Activated CD4-positive, CD25-positive, alpha-beta regulatory T cell treated with anti-CD3 and anti-CD28 coated beads, Interleukin-2, amount 50 U/mL, for 16 hours (primary cell): ENCODE measurements around the gene SPAAR.
"Not testable (repeated sequence)": the region's sequence is repeated elsewhere in the genome, so short reads cannot be mapped to it uniquely, and the experiment has no call there.

Experiments used
- DNase-seq: peaks from one replicate; pipeline ENCODE4 v3.0.0-alpha.2; 2020; ENCODE audit warnings: low read depth, low spot score

SPAAR gene, protein sequence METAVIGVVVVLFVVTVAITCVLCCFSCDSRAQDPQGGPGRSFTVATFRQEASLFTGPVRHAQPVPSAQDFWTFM

DNA sequence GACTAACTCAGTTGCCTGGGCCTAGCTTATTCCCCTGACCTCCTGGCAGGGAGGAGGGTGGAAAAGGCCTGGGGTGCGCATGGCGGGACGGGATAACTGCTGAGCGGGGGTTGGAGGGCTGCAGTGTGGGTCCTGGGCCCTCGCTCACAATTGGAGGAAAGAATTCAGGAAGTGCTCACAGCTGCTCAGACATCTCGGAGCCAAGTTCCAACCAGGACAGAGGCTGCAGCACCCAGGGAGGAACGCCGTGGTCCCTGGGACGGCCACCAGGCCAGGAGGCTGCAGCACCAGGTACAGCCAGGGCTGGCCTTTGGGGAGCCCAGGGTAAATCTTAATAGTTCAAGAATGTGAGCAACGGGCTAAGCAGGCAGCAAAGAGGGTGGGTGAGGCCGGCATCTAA is at the start of gene SPAAR:
SPAAR (plus strand) TSS at position 217 of the 400 bp plus-strand sequence. CDS start 974 bp downstream, outside the sequence.
- no peak for DNase-seq

DNA sequence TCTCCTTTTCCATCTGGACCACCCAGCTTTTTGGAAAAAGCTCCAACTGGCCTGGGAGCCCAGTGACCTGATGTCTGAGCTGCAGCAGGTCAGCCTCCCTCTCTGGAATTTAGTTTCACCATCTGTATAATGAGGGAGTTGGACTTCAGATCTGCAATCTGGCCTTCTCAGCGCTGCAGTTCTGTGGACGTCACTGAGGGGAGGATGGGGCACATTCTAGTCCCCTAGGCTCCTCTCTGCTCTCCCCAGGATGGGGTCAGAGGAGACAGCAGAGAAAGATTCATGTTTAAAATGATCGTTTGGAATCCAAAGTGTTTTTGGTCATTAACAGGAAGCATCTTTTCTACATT is 49.3 kb upstream of the SPAAR start:
- no peak for DNase-seq

DNA sequence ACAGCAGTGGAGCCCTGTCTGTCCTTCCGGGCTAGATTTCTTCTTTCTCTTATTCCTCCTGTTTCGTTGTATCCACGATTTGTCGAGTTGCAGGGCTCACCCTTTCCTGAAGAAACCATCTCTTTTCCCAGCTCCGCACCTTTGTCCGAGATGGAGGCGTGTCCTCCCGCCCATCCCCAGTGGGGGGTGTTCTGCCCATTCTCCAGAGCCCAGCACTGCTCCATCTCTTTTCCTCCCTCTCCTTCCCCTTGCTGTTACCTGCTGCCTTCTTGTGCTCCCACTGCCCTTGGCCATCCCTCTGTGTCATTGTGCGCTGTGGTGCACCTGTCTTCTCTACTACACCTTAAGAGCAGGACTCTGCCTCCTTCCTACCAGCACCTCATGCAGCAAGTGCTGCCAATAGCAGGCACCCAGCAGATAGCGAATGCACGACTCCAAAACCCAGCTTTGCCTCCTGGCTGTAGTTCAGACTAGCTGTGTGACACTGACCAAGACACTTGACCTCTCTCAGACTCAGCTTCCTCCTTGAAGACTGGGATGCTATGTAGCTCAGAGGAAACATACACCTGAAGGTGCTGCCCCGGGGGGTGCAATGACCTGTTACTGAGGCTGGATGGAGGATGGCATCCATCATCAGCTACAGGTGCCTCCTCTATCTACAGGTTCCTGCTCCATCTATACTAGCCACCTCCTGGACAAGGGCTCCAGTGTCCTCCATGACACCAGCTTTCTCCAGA is 48.0 kb upstream of the SPAAR start:
- DNase-seq, result no peak

DNA sequence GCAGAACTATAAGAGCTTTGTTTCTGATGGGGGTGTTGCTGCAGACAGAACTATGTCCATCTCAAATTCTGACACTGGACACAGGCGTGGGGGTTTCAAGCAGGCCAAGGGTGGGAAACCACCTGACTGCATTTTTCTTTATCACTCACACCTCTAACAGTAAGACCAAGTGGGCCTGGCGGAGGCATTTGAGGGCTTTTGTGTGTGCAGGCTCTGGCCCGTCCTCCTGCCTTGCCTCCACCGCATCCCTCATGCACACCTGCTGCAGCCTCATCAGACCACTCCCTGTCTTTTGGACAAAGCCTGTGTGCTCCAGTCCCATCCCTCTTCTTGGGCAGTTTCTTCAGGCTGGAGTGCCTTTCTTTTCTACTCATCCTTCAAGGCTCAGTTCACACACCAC is 47.0 kb upstream of the SPAAR start:
- DNase-seq, result no peak

DNA sequence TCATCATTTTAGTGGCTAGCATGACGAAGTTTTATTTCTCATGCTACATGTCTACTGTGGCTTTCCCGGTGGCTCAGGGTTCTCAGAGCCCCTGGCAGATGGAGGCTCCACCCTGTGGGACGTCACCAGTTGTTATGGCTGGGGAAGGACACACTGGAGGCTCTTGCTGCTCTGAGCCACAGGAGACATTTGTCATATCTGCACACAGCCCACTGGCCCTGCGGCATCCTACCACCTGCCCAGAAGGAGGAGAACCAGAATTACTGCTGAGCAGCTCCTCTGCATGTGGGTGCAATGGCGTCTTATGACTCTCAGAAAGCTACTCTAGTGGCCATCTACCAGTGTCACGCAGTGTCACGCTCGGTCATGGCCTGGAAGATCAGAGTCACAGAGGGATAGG is 45.7 kb upstream of the SPAAR start:
- DNase-seq, result no peak

DNA sequence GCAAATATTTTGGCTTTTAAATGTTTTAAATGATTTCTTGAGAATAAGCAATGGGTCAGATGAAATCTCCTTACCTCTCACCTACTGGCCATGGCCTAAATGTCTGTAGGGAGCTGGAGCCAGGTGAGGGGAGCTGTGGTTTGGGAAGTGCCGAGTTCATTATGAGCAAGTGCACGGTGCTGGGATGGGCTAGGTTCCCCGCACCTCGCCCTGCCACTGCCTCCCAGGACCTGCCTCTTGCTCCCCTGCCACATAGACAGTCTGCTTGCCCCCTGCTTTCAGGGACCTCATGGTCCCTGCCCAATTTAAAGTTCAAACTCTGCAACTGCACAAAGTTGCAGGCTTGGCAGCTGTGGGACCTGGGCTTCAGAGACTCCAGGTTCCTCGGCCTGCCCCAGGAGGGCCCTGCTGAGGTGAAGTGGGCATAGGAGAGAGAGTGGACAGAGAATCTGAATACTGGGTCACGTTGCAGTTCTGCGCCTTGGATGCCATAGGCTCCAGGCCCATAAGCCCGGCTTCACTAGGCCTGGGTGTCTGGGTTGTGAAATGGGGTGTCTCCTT is 44.5 kb upstream of the SPAAR start:
- no peak for DNase-seq

DNA sequence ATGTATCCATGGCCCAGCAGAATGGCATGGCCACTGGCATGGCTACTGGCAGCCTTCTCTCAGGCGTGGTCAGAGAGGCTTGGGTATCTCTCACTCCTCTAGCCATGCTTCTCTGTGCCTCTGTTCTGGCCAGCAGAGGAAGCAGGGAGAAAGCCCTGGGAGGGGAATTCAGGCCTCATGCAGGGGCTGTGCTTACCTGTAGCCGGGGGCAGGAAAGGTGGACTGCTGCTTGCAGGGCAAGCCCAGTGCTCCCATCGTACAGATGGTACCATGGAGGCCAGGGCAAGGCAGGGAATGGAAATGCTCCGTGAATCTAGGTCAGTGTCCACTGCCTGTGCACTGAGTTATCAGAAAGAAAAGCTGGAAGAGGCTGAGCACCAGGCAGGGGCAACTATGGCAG is 41.8 kb upstream of the SPAAR start:
- DNase-seq, result no peak

DNA sequence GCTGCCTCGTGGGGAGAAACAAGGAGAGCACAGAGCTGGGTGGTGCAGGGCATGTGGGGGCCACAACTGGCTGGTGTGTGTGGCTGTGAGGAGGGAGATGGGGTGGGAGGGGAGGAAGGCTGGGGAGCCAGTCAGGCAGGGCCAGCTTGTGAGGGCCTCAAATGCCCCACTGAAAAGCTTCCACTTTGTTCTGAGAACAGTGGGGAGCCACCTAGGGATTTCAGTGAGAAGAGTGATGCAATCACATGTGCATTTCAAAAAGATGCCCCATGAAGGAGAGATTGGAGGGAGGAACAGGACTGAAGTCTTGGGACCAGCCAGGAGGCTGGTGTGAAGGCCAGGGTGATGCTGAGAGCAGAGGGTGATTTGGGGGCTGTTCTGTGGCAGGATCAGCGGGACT is 40.4 kb upstream of the SPAAR start:
- no peak for DNase-seq

DNA sequence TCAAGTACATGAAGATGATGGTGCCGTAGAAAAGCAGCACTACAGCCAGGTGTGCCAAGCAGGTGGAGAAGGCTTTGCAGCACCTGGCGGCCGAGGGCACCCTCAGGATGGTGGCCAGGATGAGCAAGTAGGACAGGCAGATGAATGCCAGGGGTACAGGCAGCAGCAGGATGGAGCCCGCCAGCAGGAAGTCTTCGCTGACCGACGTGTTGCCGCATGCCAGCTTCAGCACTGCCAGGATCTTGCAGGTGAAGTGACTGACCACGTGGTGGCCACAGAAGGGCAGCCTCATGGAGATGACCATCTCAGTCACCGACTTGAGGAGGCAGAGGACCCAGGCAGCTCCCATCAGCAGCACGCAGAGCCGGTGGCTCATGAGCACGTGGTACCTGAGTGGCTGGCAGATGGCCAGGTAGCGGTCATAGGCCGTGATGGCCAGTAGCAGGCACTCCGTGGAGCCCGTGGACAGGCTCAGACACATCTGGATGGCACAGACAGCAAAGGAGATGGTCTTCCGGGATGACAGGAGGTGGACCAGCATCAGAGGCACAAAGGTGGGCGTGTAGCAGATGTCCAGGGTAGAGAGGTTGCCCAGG is 39.6 kb upstream of the SPAAR start:
- no peak for DNase-seq

DNA sequence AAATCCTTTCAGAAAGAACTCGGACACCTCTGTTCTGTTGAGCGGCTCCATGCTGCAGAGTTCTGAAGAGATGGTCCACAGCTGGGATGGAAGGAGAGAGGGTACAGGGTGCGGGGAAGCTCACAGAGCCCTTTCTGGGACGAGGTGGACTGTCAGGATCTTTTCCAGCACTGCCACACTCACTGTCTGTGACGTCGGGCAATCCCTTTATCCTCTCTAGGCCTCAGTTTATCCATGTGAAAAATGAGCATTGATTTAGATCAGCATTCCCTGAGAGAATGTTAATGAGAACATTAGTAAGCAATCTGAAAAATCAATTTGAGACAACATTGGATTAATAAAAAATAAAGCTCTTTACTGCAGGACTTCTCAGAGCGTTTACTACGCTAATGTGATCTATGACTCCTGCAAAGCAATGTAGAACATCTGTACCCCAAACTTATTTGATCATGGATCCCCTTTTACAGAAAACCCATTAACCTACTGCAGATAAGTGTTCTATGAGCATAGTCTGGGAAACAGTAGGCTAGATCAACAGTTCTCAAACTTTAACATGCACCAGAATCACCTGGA is 38.9 kb upstream of the SPAAR start, which contains the start of gene OR13J1:
OR13J1 (minus strand) TSS at position 51 of the 573 bp plus-strand sequence; CDS start at position 51, 0 bp downstream.
- DNase-seq, result no peak

DNA sequence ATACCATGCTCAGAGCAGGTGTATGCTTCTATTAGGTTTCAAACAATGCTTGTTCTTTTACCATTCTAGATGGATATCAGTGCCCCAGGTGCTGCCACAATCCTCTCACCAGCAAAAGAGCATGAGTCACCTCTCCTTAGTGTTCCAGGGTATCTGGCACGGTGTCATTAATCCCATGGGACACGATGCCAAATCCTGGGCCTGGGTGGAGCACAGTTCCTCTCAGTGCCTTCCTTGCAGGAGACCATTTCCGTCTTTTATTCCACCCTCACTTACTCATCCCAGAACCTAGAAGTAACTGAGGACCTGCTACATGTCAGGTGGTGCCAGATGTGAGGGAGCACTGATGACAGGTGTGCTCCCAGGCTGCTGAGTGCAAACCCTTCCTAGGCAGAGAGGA is 37.7 kb upstream of the SPAAR start:
- no peak for DNase-seq

DNA sequence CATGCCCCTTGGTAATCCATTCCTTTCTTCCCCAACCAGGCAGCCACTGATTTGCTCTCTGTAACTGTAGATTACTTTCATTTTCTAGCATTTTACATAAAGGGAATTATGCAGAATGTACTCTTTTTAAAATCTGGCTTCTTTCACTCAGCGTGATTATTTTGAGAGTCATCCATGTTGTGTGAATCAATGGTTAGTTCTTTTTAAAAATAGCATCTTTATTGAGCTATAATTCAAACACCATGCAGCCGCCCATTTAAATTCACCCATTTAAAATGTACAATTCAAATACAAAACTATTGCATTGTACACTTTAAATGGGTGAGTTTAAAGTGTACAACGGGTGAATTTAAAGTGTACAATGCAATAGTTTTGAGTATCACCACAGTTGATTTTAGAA is 36.8 kb upstream of the SPAAR start:
- DNase-seq, result no peak

DNA sequence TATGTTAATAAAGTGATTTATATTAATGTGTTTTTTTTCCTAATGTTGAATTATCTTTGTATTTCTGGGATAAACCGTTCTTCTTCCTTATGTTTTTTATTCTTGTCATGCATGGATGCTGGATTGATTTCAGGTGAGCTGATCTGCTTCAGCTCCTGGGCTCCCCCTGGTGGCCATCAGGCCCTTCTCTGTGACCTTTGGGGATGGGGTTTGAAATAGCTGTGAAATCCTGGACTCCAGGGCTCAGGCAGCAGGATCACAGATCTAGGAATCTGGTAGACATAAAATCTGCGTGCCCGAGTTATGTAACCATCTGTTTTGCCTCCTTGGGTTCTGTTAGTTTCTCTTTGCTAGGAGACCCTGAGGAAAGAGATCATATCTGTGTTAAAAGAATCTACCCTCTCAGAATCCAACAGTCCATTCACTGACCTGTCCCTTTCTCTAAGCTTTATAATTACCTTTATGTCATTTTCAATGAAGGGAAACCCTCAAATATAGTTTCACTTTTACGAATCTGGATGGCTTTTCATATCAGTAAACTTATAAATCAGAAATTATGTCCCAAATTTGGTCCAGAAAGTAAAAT is 26.9 kb upstream of the SPAAR start:
- DNase-seq, result peak; percentile 68

DNA sequence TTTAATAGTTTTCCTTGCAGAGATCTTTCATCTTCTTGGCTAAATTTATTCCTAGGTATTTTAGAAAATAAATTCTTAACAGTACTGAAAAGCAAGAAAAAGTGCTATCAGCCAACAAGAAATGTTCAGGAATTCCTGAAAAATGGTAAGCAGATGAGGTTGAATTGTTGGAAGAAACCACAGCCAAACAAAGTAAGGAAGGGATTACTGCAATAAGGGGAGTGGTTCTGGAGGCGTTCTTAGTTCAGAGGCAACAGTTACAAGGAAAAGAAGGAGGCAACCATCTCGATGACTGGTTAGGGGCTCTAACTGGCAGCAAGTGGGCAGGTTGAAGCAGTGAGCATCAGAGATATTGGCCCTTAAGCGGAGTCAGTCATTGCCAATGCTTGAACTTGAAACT is 26.3 kb upstream of the SPAAR start:
- DNase-seq, result no peak

DNA sequence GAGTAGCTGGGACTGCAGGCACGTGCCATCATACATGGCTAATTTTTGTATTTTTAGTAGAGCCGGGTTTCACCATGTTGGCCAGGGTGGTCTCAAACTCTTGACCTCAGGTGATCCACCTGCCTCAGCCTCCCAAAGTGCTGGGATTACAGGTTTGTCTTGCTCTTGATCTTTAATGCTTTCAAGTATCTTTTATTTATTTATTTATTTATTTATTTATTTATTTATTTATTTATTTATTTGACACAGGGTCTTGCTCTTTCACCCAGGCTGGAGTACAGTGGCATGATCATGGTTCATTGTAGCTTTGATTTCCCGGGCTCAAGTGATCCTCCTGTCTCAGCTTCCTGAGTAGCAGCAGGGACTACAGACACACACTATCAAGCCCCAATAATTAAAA is 24.4 kb upstream of the SPAAR start:
- DNase-seq, result not testable (repeated sequence)

DNA sequence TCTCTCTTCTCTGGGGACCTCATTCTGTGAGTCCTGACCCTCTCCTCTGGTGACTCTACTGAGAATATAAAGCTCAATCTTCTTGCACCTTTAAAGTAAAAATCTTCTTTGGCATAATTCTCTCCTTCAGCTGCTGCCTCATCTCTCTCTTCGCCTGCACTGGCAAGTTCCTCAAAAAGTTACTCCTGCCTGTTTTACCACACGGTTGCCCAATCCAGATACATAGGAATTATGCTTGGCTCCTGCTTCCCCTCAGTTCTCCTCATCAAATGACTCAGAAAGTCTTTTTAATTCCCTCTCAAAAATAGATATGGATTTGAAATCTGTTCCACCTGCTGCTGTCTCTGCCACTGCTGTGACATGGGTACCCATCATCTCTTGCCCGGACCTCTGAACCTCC is 17.6 kb upstream of the SPAAR start:
- DNase-seq, result no peak

DNA sequence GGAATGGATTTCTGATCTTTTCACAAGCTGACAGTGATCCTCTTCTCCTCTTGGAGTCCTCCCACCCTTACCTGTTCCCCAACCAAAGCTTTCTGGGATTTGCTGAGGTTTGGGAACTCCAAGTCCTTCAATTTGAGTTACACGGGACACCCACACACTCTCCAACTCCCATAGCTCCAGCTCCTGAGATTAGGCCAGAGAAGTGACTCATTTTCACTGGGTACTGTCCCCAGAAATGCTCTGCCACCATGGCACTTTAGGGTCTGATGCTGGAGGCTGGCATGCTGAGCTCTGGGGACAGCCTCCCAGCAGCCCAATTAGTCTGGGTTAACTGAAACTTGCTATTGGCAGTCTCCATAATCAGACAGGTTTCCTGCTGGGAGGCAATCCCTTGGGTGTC is 17.2 kb upstream of the SPAAR start:
- DNase-seq, result no peak

DNA sequence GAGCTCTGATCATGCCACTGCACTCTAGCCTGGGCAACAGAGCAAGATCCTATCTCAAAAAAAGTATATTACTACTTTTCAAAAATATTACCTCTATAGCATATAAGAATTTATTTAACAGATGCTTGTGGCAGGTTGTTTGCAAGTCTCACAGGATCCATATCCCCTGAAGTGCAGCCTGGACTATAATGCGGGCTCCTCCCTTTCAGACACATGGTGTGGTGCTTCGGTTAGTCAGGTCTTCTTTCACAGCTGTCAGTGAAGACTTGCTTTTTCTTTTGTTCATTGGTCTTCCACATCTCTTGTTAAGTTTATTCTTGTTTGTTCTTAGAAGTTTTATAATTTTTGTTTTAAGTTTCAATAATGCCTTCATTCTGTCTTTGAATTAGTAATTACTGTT is 12.7 kb upstream of the SPAAR start:
- no peak for DNase-seq

DNA sequence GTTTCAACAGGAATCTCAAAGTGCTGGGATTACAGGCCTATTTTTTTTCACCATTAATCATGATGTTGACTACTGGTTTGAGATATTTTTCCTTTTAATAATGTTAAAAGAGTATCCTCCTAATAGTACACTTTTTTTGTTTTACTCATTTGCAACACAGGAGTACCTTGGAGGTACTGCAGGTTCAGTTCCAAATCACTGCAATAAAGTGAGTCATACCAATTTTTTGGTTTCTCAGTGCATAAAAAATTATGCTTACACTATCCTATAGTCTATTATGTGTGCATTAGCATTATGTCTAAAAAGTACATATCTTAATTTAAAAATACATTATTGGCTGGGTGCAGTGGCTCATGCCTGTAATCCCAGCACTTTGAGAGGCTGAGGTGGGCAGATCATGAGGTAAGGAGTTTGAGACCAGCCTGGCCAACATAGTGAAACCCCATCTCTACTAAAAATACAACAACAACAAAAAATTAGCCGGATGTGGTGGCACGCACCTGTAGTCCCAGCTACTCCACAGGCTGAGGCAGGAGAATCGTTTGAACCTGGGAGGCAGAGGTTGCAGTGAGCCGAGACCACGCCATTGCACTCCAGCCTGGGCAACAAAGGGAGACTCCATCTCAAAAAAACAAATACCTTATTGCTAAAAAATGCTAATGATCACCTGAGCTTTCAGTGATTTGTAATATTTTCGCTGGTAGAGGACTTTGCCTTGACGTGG is 11.8 kb upstream of the SPAAR start:
- DNase-seq, result not testable (repeated sequence)

DNA sequence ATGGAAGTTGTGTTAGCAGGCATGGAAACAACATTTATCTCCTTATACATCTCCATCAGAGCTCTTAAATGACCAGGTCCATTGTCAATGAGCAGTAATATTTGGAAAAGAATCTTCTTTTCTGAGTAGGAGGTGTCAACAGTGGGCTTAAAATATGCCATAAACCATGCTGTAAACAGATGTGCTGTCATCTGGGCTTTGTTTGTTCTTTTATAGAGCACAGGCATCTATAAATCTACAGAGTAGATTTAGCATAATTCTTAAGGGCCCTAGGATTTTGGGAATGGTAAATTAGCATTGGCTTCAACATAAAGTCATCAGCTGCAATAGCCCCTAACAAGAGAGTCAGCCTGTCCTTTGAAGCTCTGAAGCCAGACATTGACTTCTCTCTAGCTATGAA is 11.0 kb upstream of the SPAAR start:
- no peak for DNase-seq

DNA sequence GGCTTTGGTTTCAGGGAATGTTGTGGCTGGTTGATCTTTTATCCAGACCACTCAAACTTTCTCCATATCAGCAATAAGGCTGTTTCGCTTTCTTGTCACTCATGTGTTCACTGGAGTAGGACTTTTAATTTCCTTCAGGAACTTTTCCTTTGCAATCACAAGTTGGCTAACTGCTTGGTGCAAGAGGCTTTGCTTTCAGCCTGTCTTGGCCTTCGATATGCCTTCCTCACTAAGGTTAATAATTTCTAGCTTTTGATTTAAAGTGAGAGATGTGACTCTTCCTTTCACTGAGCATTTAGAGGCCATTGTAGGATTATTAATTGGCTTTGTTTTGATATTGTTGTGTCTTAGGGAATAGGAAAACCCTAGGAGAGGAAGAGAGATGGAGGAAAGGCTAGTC is 10.3 kb upstream of the SPAAR start:
- no peak for DNase-seq

DNA sequence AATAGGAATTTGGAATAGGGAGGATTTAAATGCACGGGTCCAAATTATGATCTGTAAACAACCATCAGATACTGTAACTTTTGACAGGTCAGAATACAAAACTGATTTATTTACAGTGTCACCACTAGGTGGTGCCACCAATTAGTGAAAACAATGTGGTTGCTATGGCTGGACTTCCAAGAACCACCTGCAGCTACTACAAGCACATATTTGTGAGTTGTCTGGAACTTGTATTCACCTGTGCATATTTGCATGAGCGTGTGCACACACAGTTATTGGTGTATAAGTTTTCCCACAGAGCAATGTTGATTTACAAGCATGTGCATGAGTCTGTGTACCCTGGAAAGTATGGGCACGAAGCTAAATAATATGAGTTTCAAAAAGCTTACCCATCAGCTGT is 6.2 kb upstream of the SPAAR start:
- DNase-seq, result no peak
